ENCODE measurements around the gene PCDHB11.
"Not testable (repeated sequence)": the region's sequence is repeated elsewhere in the genome, so short reads cannot be mapped to it uniquely, and the experiment has no call there.

The PCDHB11 gene

GRCh38 chr5:141199359-141200235, at the start of gene PCDHB11:
Gene PCDHB11 (plus strand): TSS chr5:141199627. CDS start chr5:141199775, 148 bp downstream.
- no peak for DNase-seq (ENCODE audit: low read depth)

GRCh38 chr5:141149812-141150211, 49.6 kb upstream of the PCDHB11 start, which contains the start of gene PCDHB6:
Gene PCDHB6 (plus strand): TSS chr5:141150057. CDS start chr5:141150258, 201 bp downstream.
- DNase-seq (ENCODE audit: low read depth), result no peak

DNA sequence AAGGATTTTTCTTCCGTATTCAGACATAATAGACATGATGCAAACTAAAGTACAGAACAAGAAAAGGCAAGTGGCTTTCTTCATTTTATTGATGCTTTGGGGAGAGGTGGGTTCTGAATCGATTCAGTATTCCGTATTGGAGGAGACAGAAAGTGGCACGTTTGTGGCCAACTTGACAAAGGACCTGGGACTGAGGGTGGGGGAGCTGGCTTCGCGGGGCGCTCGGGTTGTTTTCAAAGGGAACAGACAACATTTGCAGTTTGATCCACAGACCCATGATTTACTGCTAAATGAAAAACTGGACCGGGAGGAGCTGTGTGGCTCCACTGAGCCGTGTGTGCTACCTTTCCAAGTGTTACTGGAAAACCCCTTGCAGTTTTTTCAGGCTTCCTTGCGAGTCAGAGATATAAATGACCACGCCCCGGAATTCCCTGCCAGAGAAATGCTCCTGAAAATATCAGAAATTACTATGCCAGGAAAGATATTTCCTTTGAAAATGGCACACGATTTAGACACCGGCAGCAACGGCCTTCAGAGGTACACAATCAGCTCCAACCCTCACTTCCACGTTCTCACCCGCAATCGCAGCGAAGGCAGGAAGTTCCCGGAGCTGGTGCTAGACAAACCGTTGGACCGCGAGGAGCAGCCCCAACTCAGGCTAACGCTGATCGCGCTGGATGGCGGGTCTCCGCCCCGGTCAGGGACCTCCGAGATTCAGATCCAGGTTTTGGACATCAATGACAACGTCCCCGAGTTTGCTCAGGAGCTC, 49.0 kb upstream of the PCDHB11 start:
- DNase-seq (ENCODE audit: low read depth), result no peak

DNA sequence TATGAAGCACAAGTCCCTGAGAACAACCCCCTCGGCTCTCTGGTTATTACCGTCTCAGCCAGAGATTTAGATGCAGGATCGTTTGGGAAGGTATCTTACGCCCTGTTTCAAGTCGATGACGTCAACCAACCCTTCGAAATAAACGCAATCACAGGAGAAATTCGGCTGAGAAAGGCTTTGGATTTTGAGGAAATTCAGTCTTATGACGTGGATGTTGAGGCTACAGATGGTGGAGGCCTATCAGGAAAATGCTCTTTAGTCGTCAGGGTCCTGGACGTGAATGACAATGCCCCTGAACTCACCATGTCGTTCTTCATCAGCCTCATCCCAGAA, 48.5 kb upstream of the PCDHB11 start:
- no peak for DNase-seq (ENCODE audit: low read depth)

DNA sequence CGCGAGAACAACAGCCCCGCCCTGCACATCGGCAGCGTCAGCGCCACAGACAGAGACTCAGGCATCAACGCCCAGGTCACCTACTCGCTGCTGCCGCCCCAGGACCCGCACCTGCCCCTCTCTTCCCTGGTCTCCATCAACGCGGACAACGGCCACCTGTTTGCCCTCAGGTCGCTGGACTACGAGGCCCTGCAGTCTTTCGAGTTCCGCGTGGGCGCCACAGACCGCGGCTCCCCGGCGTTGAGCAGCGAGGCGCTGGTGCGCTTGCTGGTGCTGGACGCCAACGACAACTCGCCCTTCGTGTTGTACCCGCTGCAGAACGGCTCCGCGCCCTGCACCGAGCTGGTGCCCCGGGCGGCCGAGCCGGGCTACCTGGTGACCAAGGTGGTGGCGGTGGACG, 47.8 kb upstream of the PCDHB11 start:
- not testable (repeated sequence) for DNase-seq (ENCODE audit: low read depth)

DNA sequence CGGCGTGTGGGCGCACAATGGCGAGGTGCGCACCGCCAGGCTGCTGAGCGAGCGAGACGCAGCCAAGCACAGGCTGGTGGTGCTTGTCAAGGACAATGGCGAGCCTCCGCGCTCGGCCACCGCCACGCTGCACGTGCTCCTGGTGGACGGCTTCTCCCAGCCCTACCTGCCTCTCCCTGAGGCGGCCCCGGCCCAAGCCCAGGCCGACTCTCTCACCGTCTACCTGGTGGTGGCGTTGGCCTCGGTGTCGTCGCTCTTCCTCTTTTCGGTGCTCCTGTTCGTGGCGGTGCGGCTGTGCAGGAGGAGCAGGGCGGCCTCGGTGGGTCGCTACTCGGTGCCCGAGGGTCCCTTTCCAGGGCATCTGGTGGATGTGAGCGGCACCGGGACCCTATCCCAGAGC, 47.3 kb upstream of the PCDHB11 start:
- not testable (repeated sequence) for DNase-seq (ENCODE audit: low read depth)

GRCh38 chr5:141155540-141156374, 43.7 kb upstream of the PCDHB11 start:
- DNase-seq (ENCODE audit: low read depth), result no peak

- not testable (repeated sequence) for DNase-seq (ENCODE audit: low read depth)
Measured at GRCh38 chr5:141157356-141157755, 42.1 kb upstream of the PCDHB11 start.

- not testable (repeated sequence) for DNase-seq (ENCODE audit: low read depth)
Measured at GRCh38 chr5:141157901-141158300, 41.5 kb upstream of the PCDHB11 start.

DNA sequence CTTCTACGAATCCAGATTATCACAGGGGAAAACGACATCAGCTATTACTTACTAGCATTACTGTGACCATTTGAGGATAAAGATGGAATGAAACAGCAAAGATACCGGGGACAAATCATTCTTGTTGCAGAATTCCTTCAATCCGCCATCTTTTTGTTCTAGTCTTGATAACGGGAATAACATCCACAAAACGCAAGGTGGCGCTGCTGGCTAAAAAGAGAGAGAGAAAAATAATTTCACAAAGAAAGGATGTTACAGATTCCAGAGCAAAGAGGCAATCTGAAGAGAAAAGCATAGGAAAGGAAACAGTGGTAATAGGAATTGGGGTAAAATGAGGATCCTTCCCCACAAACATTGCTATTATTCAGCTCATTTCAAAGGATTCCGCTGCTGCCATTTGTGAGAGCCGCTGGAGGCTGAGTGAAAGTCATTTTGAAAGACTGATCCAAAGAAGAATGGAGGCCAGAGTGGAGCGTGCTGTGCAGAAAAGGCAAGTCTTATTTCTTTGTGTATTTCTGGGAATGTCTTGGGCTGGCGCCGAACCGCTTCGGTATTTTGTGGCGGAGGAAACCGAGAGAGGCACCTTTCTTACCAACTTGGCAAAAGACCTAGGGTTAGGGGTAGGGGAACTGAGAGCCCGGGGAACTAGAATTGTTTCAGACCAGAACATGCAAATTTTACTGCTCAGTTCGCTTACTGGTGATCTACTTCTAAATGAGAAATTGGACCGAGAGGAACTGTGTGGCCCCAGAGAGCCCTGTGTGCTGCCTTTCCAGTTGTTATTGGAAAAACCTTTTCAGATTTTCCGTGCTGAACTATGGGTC, 26.8 kb upstream of the PCDHB11 start, which contains the start of gene PCDHB7:
Gene PCDHB7 (plus strand): TSS at position 264 of the 824 bp plus-strand sequence. CDS start 192 bp downstream, at position 456.
- DNase-seq (ENCODE audit: low read depth), result no peak

DNA sequence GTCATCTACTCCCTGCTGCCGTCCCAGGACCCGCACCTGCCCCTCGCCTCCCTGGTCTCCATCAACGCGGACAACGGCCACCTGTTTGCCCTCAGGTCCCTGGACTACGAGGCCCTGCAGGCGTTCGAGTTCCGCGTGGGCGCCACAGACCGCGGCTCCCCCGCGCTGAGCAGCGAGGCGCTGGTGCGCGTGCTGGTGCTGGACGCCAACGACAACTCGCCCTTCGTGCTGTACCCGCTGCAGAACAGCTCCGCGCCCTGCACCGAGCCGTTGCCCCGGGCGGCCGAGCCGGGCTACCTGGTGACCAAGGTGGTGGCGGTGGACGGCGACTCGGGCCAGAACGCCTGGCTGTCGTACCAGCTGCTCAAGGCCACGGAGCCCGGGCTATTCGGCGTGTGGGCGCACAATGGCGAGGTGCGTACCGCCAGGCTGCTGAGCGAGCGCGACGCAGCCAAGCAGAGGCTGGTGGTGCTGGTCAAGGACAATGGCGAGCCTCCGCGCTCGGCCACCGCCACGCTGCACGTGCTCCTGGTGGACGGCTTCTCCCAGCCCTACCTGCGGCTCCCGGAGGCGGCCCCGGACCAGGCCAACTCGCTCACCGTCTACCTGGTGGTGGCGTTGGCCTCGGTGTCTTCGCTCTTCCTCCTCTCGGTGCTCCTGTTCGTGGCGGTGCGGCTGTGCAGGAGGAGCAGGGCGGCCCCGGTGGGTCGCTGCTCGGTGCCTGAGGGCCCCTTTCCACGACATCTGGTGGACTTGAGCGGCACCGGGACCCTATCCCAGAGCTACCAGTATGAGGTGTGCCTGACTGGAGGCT, 24.9 kb upstream of the PCDHB11 start:
- not testable (repeated sequence) for DNase-seq (ENCODE audit: low read depth)

DNA sequence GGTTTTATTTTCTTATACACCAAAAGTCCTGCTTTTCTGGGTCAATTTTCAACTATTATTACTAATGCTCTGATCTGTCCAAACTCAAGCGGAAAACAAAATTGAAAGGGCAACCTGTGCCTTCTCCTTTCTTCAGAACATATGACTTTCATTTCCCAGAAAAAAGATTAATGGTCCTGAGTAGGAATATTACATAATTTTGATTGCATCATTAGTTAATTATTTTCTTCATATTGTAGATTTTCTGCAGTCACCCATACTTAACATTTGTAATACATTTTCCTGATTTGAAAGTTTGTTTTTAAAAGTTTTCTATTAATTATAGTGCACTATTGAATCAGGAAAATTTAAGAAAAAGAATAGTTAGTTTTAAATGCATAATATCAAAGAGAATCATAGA, 23.5 kb upstream of the PCDHB11 start:
- DNase-seq (ENCODE audit: low read depth), result no peak

GRCh38 chr5:141177577-141178191, 21.7 kb upstream of the PCDHB11 start, which contains the start of gene PCDHB8:
Gene PCDHB8 (plus strand): TSS chr5:141177790. CDS start chr5:141178035, 245 bp downstream.
- not testable (repeated sequence) for DNase-seq (ENCODE audit: low read depth)

- DNase-seq (ENCODE audit: low read depth), result not testable (repeated sequence)
Measured at GRCh38 chr5:141179371-141179770, 20.1 kb upstream of the PCDHB11 start.

GRCh38 chr5:141179876-141180275, 19.6 kb upstream of the PCDHB11 start:
- not testable (repeated sequence) for DNase-seq (ENCODE audit: low read depth)

GRCh38 chr5:141180313-141180712, 19.1 kb upstream of the PCDHB11 start:
- DNase-seq (ENCODE audit: low read depth), result no peak

DNA sequence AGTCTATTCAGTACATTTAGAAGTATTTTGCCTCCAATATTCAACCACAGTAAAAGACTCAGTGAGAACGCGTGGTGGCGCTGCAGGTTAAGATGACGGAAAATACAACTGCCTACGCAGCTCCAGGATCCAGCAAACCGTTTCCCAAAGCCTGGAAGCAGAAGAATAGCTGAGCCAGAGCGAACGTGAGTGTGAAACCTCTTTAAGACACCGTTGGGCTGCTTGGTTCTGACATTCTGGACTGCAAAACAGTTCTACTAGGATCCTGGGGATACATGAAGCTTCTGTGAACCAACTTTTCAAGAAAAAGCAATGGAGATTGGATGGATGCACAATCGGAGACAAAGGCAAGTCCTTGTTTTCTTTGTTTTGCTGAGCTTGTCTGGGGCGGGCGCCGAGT, 17.2 kb upstream of the PCDHB11 start, which contains the start of gene PCDHB16:
Gene PCDHB16 (plus strand): TSS at position 140 of the 400 bp plus-strand sequence. CDS start 173 bp downstream, at position 313.
- no peak for DNase-seq (ENCODE audit: low read depth)

DNA sequence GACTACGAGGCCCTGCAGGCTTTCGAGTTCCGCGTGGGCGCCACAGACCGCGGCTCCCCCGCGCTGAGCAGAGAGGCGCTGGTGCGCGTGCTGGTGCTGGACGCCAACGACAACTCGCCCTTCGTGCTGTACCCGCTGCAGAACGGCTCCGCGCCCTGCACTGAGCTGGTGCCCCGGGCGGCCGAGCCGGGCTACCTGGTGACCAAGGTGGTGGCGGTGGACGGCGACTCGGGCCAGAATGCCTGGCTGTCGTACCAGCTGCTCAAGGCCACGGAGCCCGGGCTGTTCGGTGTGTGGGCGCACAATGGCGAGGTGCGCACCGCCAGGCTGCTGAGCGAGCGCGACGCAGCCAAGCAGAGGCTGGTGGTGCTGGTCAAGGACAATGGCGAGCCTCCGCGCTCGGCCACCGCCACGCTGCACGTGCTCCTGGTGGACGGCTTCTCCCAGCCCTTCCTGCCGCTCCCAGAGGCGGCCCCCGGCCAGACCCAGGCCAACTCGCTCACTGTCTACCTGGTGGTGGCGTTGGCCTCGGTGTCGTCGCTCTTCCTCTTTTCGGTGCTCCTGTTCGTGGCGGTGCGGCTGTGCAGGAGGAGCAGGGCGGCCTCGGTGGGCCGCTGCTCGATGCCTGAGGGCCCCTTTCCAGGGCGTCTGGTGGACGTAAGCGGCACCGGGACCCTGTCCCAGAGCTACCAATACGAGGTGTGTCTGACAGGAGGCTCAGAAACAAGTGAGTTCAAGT, 15.1 kb upstream of the PCDHB11 start:
- DNase-seq (ENCODE audit: low read depth), result not testable (repeated sequence)
